K562 (cell line): ENCODE data around the gene SLC25A10. TPM values are rescaled to one million over a fixed set of nuclear protein-coding genes. Genes with fewer than 3 reads are reported as not detected.

Experiments
- ATAC-seq: fragments of 200-7000 bp; cut with Tn5 transposase; 3 replicates; pipeline ENCODE4 v1.9.1; 2020; ENCODE audit warnings: moderate library complexity
- BruUV-seq: library from RNA; stranded (reverse); fragments of 400-500 nt; replicated peaks from 2 replicates; lab custom pipeline; 2021; lab: Mats Ljungman, UMichigan
- CTCF ChIA-PET: fragments of 300-600 bp; formaldehyde crosslinking; extraction: SDS; loops from one replicate; lab custom pipeline; 2021; ENCODE audit warnings: low intra/inter-chr PET ratio; lab: Yijun Ruan, JAX
- POLR2A ChIA-PET: fragments of 300-600, 350-650 bp; sonication (Branson Sonifier 250); formaldehyde crosslinking; extraction: SDS; loops from one replicate; lab custom pipeline; 2021; ENCODE audit warnings: antibody characterized with exemption, inconsistent platforms; lab: Yijun Ruan, JAX
- DNase-seq, 4 experiments: peaks; one replicate each; pipeline versions ENCODE4 v3.0.0 to v3.0.0-alpha.2; 2011 to 2018; ENCODE audit warnings: low spot score in 3 of 4, mixed read lengths in 3 of 4; ENCODE audit errors: extremely low read depth in 1 of 4
- FAIRE-seq: peaks from 2 replicates; lab custom pipeline; 2011; peaks lifted over from hg19 to GRCh38; lab: Jason Lieb, UNC
- H2AFZ ChIP-seq: 2 replicates; pipeline ENCODE4 v1.6.0; 2011; ENCODE audit warnings: low read depth, low read length, control low read depth, inconsistent platforms
- H3K27ac ChIP-seq: fragments of 200-600 bp; 3 replicates; pipeline ENCODE4 v1.8.0; 2011; ENCODE audit warnings: low read depth, mild to moderate bottlenecking, control low read depth, inconsistent platforms, low read length, moderate library complexity, mixed read lengths; ENCODE audit errors: extremely low read depth
- H3K27me3 ChIP-seq, 2 experiments: fragments of 300-600 bp in 1 of 2; 2 replicates in 1 of 2; 3 replicates in 1 of 2; pipeline versions ENCODE4 v1.6.0 to v1.8.0; 2011; ENCODE audit warnings: inconsistent platforms in 2 of 2, low read length in 2 of 2, mild to moderate bottlenecking in 1 of 2, mixed read lengths in 1 of 2, moderate library complexity in 1 of 2; ENCODE audit not compliant: control insufficient read depth in 2 of 2, insufficient read depth in 2 of 2
- H3K36me3 ChIP-seq: fragments of 300-600 bp; 3 replicates; pipeline ENCODE4 v1.8.0; 2011; ENCODE audit warnings: mild to moderate bottlenecking, low read length, inconsistent platforms; ENCODE audit not compliant: control insufficient read depth, insufficient read depth
- H3K4me1 ChIP-seq, 2 experiments: fragments of 200-600 bp in 1 of 2; replicated peaks in 1 of 2; 2 replicates in 1 of 2; 3 replicates in 1 of 2; pipeline versions ENCODE4 v1.5.1 to v1.8.0; 2011; ENCODE audit warnings: inconsistent platforms in 2 of 2, low read length in 2 of 2, mild to moderate bottlenecking in 1 of 2, mixed read lengths in 1 of 2, moderate library complexity in 1 of 2; ENCODE audit not compliant: control insufficient read depth in 2 of 2, insufficient read depth in 2 of 2
- H3K4me2 ChIP-seq: 2 replicates; pipeline ENCODE4 v1.6.1; 2011; ENCODE audit warnings: low read length, control low read depth, inconsistent platforms, mixed read lengths; ENCODE audit not compliant: insufficient read depth
- H3K4me3 ChIP-seq: fragments of 200-600 bp; sonication (generic), shearing (Covaris generic); 2 replicates; pipeline ENCODE4 v1.5.1; 2016; ENCODE audit warnings: control low read depth, inconsistent platforms
- H3K79me2 ChIP-seq: fragments of 200-600 bp; 3 replicates; pipeline ENCODE4 v1.8.0; 2011; ENCODE audit warnings: low read length, inconsistent platforms; ENCODE audit not compliant: control insufficient read depth, insufficient read depth
- H3K9ac ChIP-seq, 2 experiments: 2 replicates each; pipeline versions ENCODE4 v1.6.0 to v1.6.1; 2011; ENCODE audit warnings: low read depth in 2 of 2, low read length in 2 of 2, control low read depth in 1 of 2, inconsistent platforms in 1 of 2, mild to moderate bottlenecking in 1 of 2, mixed read lengths in 1 of 2; ENCODE audit not compliant: insufficient read depth in 1 of 2
- H3K9me1 ChIP-seq: one replicate; pipeline ENCODE4 v1.6.0; 2011; ENCODE audit warnings: inconsistent platforms, mild to moderate bottlenecking, low read length, moderate library complexity; ENCODE audit not compliant: control insufficient read depth, insufficient read depth
- H3K9me3 ChIP-seq: replicated peaks from 2 replicates; pipeline ENCODE4 v1.5.1; 2011; ENCODE audit warnings: low read depth, low read length, inconsistent platforms; ENCODE audit not compliant: control insufficient read depth, insufficient read depth
- H4K20me1 ChIP-seq: replicated peaks from 2 replicates; pipeline ENCODE4 v1.6.1; 2011; ENCODE audit warnings: low read length, inconsistent platforms, mixed read lengths; ENCODE audit not compliant: control insufficient read depth, insufficient read depth
- BRD9 ChIP-seq: fragments of 450-650 bp; IDR thresholded peaks from 2 replicates; pipeline ENCODE4 v1.6.1; 2018; ENCODE audit warnings: low read depth; ENCODE audit not compliant: partially characterized antibody
- NRF1 ChIP-seq, 2 experiments: fragments of 450-650 bp; IDR thresholded peaks in 1 of 2; conservative IDR thresholded peaks in 1 of 2; 2 replicates each; pipeline ENCODE4 v1.6.1; 2014; ENCODE audit warnings: mild to moderate bottlenecking in 2 of 2
- VEZF1 ChIP-seq: fragments of 200-800 bp; sonication (Bioruptor generic); IDR thresholded peaks from 2 replicates; pipeline ENCODE4 v1.6.1; 2017; ENCODE audit warnings: missing genetic modification characterization, missing compliant biosample characterization
- ZBTB33 ChIP-seq: sonication (generic); formaldehyde crosslinking; IDR thresholded peaks from 2 replicates; pipeline ENCODE4 v1.8.1; 2023; ENCODE audit warnings: mild to moderate bottlenecking, missing genetic modification reagents
- ZNF253 ChIP-seq: fragments of 250-450 bp; sonication (Bioruptor Pico); conservative IDR thresholded peaks from 2 replicates; pipeline ENCODE4 v1.6.1; 2021; ENCODE audit warnings: mild to moderate bottlenecking
- ZNF311 ChIP-seq: fragments of 250-450 bp; sonication (Bioruptor Pico); IDR thresholded peaks from 2 replicates; pipeline ENCODE4 v1.4.0; 2020; ENCODE audit warnings: mild to moderate bottlenecking, moderate library complexity
- ZNF551 ChIP-seq: fragments of 250-450 bp; sonication (Bioruptor Pico); IDR thresholded peaks from 2 replicates; pipeline ENCODE4 v1.5.0; 2021; ENCODE audit warnings: mild to moderate bottlenecking, moderate library complexity
- WGBS: fragments of 100-300 bp; shearing (Covaris generic); methylation state at CpG from one replicate; pipeline ENCODE4 v1.1.6; 2016; ENCODE audit warnings: low coverage, mixed read lengths; ENCODE audit not compliant: insufficient coverage; ENCODE audit errors: missing lambda C conversion rate; 5-methylcytosine and 5-hydroxymethylcytosine counted together
- in situ Hi-C: fragments of 300-500 bp; cut with MboI; formaldehyde crosslinking; loops from 4 replicates; pipeline ENCODE4 v1.15.0; 2018; ENCODE audit warnings: inconsistent platforms, mixed read lengths
- intact Hi-C: fragments of 100-400 bp; cut with micrococcal nuclease; formaldehyde crosslinking; loops from 2 replicates; pipeline ENCODE4 v1.14.2; 2022
- polyA plus RNA-seq, 8 experiments: library from polyadenylated mRNA; depleted of rRNA in 4 of 8; stranded (reverse) in 5 of 8; unstranded in 3 of 8; fragments of >200 nt; fragmentation: Nextera tagmentation in 2 of 8; fragmentation: Illumina TruSeq in 1 of 8; extraction: Ambion mirVana in 2 of 8; extraction: Trizol in 1 of 8; gene quantifications; 2 replicates each; pipeline versions ENCODE4 v1.2.1 to v1.2.3, GENCODE V29; 2011 to 2014; ENCODE audit warnings: inconsistent platforms in 1 of 8, missing spikeins in 1 of 8
- total RNA-seq, 7 experiments: library from RNA; depleted of rRNA in 6 of 7; stranded (reverse); fragments of >200 nt in 6 of 7; fragmentation: Illumina TruSeq in 2 of 7; extraction: Trizol in 2 of 7; gene quantifications; 2 replicates each; pipeline versions ENCODE4 v1.2.1 to v1.2.3, GENCODE V29; 2011 to 2021; ENCODE audit warnings: low replicate concordance in 1 of 7

SLC25A10 gene
- total and polyA plus RNA-seq, 9 of the 15 experiments (the other 6 are each of a cell fraction or from before 2014, with no cell fraction given): 0.10 to 85.6 (median 34.3) TPM

GRCh38 chr17:81685108-81685507, 27.0 kb upstream of the SLC25A10 start:
- peaks cover 9% of the 10 kb centered on the region for H3K9me1 ChIP-seq
- peaks cover 65% of the 10 kb centered on the region; the same call in 2 of the 3 replicates for H3K36me3 ChIP-seq
- H3K79me2 ChIP-seq: peaks cover 55% of the 10 kb centered on the region
- no peak overlapping the region for H2AFZ ChIP-seq
- 42% methylated on average over 12 of the region's 12 CpGs for WGBS
- H3K4me2 ChIP-seq: peak overlapping the region; percentile 96
- peak; percentile 75 for FAIRE-seq
- DNase-seq: peak in 1 of 4 experiments; percentile 35
- peaks cover 16% of the 10 kb centered on the region; the same call in 1 of the 2 replicates for H4K20me1 ChIP-seq
- CTCF ChIA-PET: no interaction called here
- in situ Hi-C loops (no loop called here), intact Hi-C loops (no loop called here)
- BruUV-seq: no TSS peak
- H3K27ac ChIP-seq: peak overlapping the region; percentile 95; the same call in 2 of the 3 replicates
- ATAC-seq: no peak
- peaks cover 13 to 70% of the 10 kb centered on the region in 2 experiments for H3K4me1 ChIP-seq
- H3K9ac ChIP-seq: peak overlapping the region; percentile 94 to 96
- POLR2A ChIA-PET: interaction anchor here (0.5 to 3.5 kb wide), 10 partner anchors 9 to 160 kb away, joined by 3 to 39 read pairs (median 4); partner anchors contain the start of gene MRPL12
- H3K4me3 ChIP-seq: peak overlapping the region; percentile 96
- no peak for TF ChIP-seq VEZF1 (CRISPR knock-in tag)
- no peak for TF ChIP-seq ZNF311
- peak; percentile 95 for TF ChIP-seq BRD9
- TF ChIP-seq NRF1 (conservative IDR thresholded peaks at IDR 0.05 in 1 of 2, IDR thresholded peaks at IDR 0.05 in 1 of 2): no peak
- no peak for TF ChIP-seq ZNF253 (CRISPR knock-in tag)
- no peak for TF ChIP-seq ZNF551 (CRISPR knock-in tag)
- peak; percentile 82 for TF ChIP-seq ZBTB33 (CRISPR knock-in tag)
- no peaks in the 10 kb centered on the region for H3K9me3 ChIP-seq
- no peaks in the 10 kb centered on the region for H3K27me3 ChIP-seq
